Gastrocnemius medialis (tissue), 4 donors: Measurements from ENCODE around the gene LINGO3.

ENCODE experiments used
- CTCF ChIP-seq, 5 experiments: fragments of 450-650 bp in 3 of 5; fragments of 200-600 bp in 2 of 5; sonication (generic) in 2 of 5; IDR thresholded peaks in 4 of 5; conservative IDR thresholded peaks in 1 of 5; 1 replicate in 4 of 5; 2 replicates in 1 of 5; pipeline ENCODE4 v1.5.1; 2016 to 2019; ENCODE audit warnings: antibody characterized with exemption in 5 of 5, mild to moderate bottlenecking in 3 of 5, moderate library complexity in 3 of 5
- POLR2A ChIP-seq, 2 donors: fragments of 450-650 bp; IDR thresholded peaks; one replicate each; pipeline ENCODE4 v1.6.1; 2017; ENCODE audit warnings: antibody characterized with exemption in 2 of 2, mild to moderate bottlenecking in 2 of 2, moderate library complexity in 2 of 2

GRCh38 chr19:2261438-2262172 is 46.3 kb downstream of the LINGO3 start:
- no peak for TF ChIP-seq POLR2A (IDR thresholded peaks at IDR 0.05)
- TF ChIP-seq CTCF (IDR thresholded peaks at IDR 0.05 in 4 of 5, conservative IDR thresholded peaks at IDR 0.05 in 1 of 5), result peak; percentile 33 to 67 (median 52)
